SH-SY5Y (cell line): ENCODE data around the gene LYSET.

Source experiments
- GATA2 ChIP-seq: IDR thresholded peaks from 2 replicates; pipeline ENCODE4 v1.6.1; 2011; ENCODE audit warnings: mild to moderate bottlenecking, low read depth, low read length
- GATA3 ChIP-seq: IDR thresholded peaks from 2 replicates; pipeline ENCODE4 v1.6.1; 2011; ENCODE audit warnings: low read depth, mild to moderate bottlenecking, low read length, moderate library complexity

GRCh38 chr14:93186466-93186865 lies 1.3 kb downstream of the LYSET start:
- no peak for TF ChIP-seq GATA3
- no peak for TF ChIP-seq GATA2
